OCI-LY3 (cell line): Measurements from ENCODE around the gene ITGA4.

Experiments used
- EZH2phosphoT487 ChIP-seq: fragments of 200-600 bp; shearing (Covaris generic); IDR thresholded peaks from 2 replicates; pipeline ENCODE4 v1.6.1; 2018; ENCODE audit warnings: antibody characterized with exemption, mixed run types, low read depth
- TF ChIP-seq, protein P1 (sequence below): fragments of 200-600, 300-600 bp; sonication (generic); IDR thresholded peaks from 2 replicates; pipeline ENCODE4 v1.5.1; 2014; ENCODE audit warnings: antibody characterized with exemption, low read length, low read depth

DNA sequence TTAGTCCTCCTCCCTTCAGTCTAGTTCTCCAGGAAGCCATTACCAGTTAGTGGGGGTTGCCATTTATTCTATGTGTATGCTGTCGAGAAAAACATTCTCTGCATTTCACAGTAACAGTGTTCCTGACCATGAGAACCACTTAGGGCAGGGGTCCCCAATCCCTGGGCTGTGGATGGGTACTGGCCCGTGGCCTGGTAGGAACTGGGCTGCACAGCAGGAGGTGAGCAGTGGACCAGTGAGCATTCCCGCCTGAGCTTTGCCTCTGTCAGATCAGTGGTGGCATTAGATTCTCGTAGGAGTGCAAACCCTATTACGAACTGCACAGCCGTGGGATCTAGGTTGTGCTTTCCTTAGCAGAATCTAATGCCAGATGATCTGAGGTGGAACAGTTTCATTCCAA lies 15.8 kb downstream of the ITGA4 start:
- TF ChIP-seq, protein P1, sequence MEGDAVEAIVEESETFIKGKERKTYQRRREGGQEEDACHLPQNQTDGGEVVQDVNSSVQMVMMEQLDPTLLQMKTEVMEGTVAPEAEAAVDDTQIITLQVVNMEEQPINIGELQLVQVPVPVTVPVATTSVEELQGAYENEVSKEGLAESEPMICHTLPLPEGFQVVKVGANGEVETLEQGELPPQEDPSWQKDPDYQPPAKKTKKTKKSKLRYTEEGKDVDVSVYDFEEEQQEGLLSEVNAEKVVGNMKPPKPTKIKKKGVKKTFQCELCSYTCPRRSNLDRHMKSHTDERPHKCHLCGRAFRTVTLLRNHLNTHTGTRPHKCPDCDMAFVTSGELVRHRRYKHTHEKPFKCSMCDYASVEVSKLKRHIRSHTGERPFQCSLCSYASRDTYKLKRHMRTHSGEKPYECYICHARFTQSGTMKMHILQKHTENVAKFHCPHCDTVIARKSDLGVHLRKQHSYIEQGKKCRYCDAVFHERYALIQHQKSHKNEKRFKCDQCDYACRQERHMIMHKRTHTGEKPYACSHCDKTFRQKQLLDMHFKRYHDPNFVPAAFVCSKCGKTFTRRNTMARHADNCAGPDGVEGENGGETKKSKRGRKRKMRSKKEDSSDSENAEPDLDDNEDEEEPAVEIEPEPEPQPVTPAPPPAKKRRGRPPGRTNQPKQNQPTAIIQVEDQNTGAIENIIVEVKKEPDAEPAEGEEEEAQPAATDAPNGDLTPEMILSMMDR: no peak
- TF ChIP-seq EZH2phosphoT487: no peak
